Myocyte (in vitro differentiated cells): ENCODE measurements around the gene SUN1. TPM values are rescaled to one million over a fixed set of nuclear protein-coding genes. Genes with fewer than 3 reads are reported as not detected.
A peak's percentile ranks its signal among the peaks of the same experiment; 100 is the strongest.
"Not testable (repeated sequence)": the region's sequence is repeated elsewhere in the genome, so short reads cannot be mapped to it uniquely, and the experiment has no call there.

Experiments
- DNase-seq: peaks from one replicate; pipeline ENCODE4 v3.0.0-alpha.2; 2012; ENCODE audit warnings: low read depth
- total RNA-seq: library from RNA; depleted of rRNA; stranded (reverse); fragments of >200 nt; gene quantifications from 2 replicates; pipeline ENCODE4 v1.2.3, GENCODE V29; 2014

The SUN1 gene
- total RNA-seq, 1 donor from 2014 or later, result 236 TPM

- DNase-seq, result no peak
These were observed 85.2 kb downstream of the SUN1 start for GRCh38 chr7:917255-918117.

GRCh38 chr7:918118-918425 is 85.8 kb downstream of the SUN1 start:
- DNase-seq, result no peak

- DNase-seq, result no peak
These were observed 86.3 kb downstream of the SUN1 start for GRCh38 chr7:918441-919113.

- no peak for DNase-seq
These were observed 86.8 kb downstream of the SUN1 start for GRCh38 chr7:919114-919442.

GRCh38 chr7:919924-920341 is 87.7 kb downstream of the SUN1 start:
- no peak for DNase-seq

GRCh38 chr7:920351-921070 is 88.2 kb downstream of the SUN1 start:
- no peak for DNase-seq

- DNase-seq, result no peak
These were observed 88.8 kb downstream of the SUN1 start for GRCh38 chr7:921071-921461.

- DNase-seq, result no peak
These were observed 89.5 kb downstream of the SUN1 start for GRCh38 chr7:921581-922333.

- DNase-seq, result no peak
These were observed 90.2 kb downstream of the SUN1 start for GRCh38 chr7:922334-923107.

- peak; percentile 30 for DNase-seq
These were observed 91.1 kb downstream of the SUN1 start for GRCh38 chr7:923108-924041.

GRCh38 chr7:924042-924441 is 91.8 kb downstream of the SUN1 start:
- not testable (repeated sequence) for DNase-seq

Other genes with a start within 250 kb of the SUN1 start
- gene DNAAF5, start 105.8 kb upstream of the SUN1 start, total RNA-seq, result 38.2 and 40.9 TPM in 2 replicates
- 12.3 and 16.4 TPM in 2 replicates for gene PRKAR1B, start 105.2 kb upstream of the SUN1 start, total RNA-seq
- 47.6 and 57.2 TPM in 2 replicates for gene GET4, start 44.1 kb downstream of the SUN1 start, total RNA-seq
- gene ADAP1, start 122.2 kb downstream of the SUN1 start, total RNA-seq, result 0.56 and 1.6 TPM in 2 replicates
- 11.5 and 14.8 TPM in 2 replicates for gene COX19, start 143.1 kb downstream of the SUN1 start, total RNA-seq
- gene CYP2W1, start 150.7 kb downstream of the SUN1 start, total RNA-seq, result not detected in 2 replicates
- 2.2 and 3.2 TPM in 2 replicates for gene GPR146, start 212.1 kb downstream of the SUN1 start, total RNA-seq